ENCODE measurements around the gene KIAA1210.

The KIAA1210 gene

DNA sequence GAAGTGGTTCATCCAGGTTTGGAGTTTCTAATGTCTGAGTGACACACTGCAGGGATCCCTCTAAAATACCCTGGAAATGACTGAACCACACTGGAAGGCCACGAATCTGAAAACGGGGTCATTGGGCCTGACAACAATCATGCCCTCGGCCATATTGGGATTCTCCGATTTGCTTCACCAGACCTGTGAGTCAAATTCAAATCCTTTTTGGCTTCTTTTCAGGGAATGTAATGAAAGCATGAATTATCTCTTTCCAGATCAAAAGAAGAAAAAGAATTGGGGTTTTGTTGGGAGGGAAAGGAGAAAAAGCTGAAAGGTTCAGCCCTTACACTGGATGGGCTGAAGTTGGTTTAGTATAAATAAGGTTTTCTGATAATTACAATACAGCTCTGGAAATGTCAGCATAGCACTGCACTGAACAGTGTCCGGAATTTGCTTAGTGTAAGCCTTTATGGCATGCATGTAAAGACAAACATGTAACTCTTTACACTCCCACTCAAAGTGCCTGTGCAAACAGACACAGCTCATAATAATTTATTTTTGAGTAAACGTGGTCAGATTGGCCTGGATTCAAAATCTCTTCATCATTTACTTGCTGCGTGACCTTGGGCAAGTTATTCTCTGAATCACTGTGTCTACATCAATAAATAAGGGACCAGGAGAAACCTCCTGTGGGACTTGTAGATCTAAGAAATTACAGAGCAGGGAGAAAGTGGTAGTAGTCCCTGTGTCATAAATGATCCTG lies 33.4 kb downstream of the KIAA1210 start:
- DNase-seq (ENCODE audit: low read depth in 2 of 2): no peak

DNA sequence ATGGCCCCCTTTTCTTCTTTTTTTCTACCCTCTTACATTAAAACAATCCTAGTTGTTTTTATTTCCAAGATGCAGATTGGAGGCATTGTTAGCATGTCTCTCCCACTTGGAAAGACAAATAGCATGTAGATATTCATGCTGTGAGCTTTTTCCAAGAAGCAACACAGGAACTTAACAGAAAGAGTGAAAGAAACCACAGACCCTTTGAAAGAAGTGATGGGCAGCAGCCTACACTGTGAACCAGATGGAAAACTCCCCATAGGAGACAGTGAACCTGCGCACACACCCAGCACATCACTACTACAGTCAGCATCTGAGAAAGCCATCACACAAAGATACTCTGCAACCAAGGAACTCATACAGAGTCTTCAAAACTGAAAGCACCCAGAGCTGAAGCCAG lies 37.0 kb downstream of the KIAA1210 start:
- DNase-seq (ENCODE audit: low read depth in 2 of 2): no peak

DNA sequence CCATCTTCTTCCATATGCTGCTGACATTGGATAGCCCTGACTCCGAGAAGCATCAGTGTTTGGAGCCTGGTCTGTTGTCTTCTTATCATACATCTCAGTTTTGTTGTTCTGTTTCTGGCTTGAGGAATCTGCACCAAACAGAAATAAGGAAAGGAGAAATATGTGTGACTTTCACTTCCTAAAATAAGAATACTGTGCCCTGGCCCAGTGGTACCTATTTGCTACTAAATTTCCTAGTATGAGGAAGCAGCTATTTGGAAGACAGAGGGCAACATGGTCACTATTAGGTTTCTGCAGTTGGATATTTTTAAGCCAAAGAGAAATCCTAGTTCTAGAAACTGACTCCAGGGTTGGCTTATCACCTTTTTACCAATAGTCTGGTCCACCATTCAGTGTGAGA lies 38.0 kb downstream of the KIAA1210 start:
- DNase-seq (ENCODE audit: low read depth in 2 of 2): no peak

DNA sequence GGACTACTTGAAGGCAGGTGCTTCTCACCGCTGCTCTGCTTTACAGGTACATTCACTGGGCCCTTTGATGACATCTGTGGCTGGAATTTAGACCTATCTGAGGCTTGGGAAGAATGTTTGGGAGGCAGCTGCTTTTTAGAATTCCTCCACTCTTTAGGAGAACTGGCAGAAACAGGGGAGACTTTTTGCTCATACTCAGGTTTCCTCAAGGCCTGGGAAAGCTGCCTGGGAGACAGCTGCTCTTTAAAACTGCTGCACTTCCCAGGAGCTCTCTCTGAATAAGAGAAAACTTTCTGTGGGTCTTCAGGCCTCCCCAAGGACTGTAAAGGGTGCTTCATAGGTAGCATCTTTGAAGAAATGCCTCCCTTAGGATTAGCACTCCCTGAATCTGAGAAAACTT lies 40.5 kb downstream of the KIAA1210 start:
- DNase-seq (ENCODE audit: low read depth in 2 of 2): no peak

DNA sequence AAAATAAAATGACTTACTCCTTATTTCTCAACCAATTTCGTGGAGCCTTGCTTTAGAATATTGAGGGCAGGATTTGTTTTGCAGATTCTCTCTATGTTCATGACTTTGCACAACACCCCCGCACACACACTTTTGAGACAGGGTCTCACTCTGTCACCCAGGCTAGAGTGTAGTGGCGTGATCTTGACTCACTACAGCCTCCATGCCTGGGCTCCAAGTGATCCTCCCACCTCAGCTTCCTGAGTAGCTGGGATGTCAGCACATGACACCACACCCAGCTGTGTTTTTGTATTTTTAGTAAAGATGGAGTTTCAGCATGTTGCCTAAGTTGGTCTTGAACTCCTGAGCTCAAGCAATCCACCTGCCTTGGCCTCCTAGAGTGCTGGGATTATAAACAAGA lies 42.8 kb downstream of the KIAA1210 start:
- DNase-seq (ENCODE audit: low read depth in 2 of 2): no peak

DNA sequence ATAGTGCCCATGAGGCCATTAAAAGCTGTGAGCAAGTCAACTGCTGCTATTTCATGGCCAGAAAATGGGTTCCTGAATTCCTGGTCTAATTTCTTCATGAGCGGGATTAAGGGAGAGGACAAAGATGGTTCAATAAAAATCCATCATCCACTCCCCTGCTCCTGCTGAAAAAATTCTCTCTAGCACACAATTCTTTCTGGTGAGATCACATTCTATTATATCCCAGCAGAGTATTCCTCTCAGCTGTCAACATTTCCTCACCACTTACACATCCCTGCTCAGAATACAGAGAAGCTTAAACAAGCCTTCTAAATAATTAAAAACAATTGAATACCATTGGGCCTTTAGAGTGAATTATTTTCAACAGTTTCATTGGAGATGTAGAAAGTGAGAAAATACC lies 45.3 kb downstream of the KIAA1210 start:
- DNase-seq (ENCODE audit: low read depth in 2 of 2): no peak

DNA sequence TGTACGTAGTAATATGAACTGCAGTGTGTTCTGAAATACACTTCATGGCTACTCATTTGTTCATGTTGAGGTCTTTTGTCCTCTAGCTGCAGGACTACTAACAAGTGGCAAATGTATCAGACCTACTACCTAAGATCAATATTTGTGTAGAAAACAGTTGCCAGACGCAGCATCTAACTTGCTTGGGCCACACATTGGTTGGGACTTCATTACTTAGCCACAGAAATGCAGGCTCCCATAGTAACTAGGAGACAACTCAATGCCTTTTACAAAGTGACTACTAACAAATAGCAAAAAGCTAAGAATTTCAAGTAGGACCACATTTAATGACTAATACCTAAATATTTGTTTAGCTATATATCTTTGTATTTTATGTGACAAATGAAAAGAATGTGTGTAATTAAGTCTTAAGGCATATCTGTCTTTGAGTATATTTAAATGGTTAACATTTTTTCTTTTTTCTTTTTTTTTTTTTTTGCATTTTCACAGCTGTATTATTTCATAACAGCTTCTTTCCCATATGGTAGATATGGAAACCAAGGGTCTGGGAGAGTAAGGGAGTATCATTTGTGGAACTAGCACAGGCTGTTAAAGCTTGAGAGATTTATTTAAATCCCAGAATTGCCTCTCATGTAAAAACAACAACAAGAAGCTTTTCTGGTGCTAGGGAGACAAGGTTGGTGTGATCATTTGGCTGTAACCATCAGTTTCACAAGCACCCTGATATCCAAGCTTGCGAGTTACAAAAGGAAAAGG lies 52.2 kb downstream of the KIAA1210 start:
- no peak for DNase-seq (ENCODE audit: low read depth in 2 of 2)

DNA sequence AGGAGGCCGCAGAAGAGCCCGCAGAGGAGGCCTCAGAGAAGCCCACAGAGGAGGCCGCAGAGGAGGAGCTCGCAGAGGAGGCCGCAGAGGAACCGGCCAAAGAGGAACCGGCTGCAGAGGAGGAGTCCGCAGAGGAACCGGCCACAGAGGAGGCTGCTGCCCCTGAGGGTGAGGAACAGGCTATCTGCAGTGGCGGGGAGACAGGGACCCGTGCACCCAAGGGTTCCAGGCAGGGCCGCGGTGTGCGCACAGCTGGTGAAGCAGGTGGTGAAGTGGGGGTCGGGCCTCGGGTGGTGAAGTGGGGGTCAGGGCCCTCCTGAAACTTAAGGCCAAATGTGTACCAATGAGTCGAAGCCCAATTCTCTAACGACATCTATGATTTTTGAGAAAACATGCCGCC lies 53.7 kb downstream of the KIAA1210 start:
- no peak for DNase-seq (ENCODE audit: low read depth in 2 of 2)

DNA sequence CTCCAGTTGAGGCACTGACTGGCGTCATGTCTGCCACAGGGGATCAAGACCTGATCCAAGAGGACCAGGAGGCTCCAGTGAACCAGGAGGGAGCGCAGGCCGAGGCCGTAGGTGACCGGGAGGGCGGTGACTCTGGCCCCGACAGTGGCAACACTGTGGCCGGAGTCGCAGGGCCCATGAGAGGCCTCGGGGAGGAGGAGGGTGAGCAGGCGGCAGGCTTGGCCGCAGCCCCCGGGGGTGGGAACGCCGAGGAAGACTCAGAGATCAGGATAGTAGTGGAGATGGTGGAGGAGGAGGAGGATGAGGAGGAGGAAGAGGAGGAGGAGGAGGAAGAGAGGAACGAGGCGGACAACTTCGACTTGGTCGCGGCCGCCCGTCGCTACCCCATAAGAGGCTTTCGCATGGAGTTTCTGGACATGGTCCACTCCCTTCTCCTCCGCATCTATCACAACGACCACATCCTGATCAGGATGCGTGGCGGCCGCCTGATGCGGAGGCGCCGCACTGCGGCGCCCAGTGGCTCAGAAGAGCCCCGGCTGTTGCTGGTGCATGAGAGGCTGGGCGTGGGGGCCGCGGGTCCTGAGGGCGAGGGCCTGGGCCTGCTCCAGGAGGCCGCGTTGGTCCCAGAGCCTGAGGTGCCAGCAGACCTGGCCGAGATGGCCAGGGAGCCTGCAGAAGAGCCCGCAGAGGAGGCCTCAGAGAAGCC lies 54.3 kb downstream of the KIAA1210 start:
- DNase-seq (ENCODE audit: low read depth in 2 of 2): no peak

DNA sequence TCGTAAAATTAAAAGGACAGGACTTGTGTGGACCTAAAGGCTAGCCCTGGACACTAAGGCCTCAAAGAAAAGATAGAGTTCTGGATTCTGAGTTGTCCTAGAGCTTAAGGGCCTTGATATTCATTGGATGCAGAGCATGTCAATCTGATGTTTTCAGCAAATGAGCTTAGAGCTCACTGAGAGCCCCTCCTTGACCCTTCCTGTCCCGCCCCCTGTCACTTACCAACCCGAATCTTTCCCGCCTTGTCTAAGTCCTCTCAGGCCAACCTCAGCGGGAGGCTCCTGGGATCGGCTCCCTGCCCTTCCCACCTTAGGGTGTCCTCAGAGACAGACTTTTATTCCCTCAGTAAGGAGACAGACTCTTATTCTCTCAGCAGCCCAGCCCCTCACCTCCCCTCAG lies 54.9 kb downstream of the KIAA1210 start, which contains the start of gene CT47C1:
Gene CT47C1, plus strand, starts transcription at position 250 of the 400 bp plus-strand sequence. CDS start 233 bp downstream, outside the sequence.
- DNase-seq (ENCODE audit: low read depth in 2 of 2): no peak

DNA sequence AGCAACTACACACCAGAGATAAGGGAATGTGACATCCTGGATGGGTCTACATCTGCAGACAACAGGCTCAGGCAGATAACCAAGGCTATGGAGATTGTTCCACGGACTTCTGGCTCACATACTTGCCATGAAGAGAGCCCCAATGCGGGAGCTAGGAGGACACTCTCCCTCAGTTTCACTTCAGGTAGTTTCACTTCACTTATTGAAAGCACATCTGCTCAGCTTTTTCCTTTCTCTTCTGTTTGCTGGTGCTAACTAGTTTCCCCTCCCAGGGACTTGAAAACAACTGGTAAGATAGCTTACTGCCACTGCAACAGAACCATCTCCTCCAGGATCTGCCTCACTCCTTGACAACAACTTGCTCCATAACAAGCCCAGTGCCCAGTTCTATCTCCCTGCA lies 56.2 kb downstream of the KIAA1210 start:
- DNase-seq (ENCODE audit: low read depth in 2 of 2): no peak

DNA sequence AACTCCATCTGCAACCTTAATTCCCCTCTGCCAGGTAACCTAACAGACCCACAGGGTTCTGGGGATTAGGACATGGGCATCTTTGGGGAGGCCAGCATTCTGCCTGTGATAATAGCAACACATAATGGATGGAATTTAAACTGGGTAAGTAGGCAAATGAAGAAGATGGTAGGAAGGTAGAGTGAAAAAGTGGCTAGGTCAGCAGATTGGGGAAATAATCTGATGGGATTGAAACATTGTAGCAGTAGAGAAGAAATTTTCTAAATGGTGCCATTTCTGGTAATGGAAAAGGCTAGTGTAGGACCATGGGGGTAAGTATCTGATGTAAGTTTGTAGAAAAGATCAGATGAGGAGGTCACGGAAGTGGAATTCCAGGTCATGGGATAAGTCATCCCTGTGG lies 57.9 kb downstream of the KIAA1210 start:
- DNase-seq (ENCODE audit: low read depth in 2 of 2): no peak

DNA sequence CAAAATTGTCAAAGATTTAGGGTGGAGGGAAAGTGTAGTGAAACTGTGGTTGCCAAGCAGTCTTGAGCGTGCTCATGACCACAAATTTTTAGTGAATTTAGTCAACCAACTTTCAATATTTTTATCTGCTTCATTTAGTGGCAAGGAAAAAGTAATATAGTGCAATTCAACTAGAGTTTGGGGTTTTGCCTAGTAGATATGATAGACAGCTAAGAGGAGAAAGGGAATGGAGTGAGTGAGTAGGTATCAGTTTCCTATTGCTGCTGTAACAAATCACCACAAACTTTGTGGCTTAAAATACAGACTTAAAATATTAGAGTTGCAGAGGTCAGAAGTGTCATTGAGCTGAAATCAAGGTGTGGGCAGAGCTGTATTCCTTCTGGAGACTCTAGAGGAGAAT lies 58.5 kb downstream of the KIAA1210 start:
- no peak for DNase-seq (ENCODE audit: low read depth in 2 of 2)

DNA sequence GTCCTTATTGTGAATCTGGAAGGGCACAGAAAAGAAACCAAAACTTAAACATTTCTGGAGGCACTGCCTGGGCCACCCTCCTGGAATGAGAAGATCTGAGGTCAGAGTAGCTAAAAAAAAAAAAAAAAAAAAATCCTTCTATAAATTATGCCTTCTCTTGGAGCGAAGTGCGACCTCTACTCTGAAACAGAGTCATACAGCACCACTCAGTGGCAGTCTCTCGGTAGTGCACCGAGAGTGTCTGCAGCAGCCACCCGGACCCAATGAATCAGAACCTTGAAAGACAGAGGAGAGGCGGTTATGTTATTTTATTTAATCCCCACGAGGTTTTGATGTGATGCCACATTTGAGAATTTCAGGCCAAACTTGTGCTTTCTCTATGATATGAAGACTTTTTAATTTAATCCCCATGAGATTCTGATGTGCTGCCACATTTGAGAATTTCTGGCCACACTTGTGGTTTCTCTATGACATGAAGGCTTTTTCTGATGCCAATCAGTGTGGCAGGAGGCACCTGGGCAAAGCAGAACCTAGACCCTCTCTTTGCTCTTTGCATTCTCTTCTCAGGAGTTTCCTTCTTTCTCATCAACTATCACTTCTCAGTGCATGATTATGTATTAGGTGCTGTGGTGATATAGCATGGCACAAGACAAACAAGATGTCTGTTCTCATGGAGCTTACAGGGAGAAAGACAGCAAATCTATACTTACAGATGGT lies 60.4 kb downstream of the KIAA1210 start:
- DNase-seq (ENCODE audit: low read depth in 2 of 2): peak in 1 of 2 experiments; percentile 36

DNA sequence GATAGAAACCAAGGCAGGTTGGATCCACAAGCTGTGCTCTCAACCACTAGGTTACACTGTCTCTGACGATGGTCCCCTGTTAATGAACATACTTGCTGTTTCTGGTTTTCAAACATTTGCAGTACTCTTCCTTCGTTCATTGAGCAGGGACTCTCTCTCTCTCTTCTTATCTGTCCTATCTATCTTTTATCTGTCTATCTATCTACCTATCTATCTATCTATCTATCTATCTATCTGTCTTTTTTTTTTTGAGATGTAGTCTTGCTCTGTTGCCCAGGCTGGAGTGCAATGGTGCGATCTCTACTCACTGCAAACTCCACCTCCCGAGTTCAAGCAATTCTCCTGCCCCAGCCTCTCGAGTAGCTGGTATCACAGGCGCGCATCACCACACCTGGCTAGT lies 64.2 kb downstream of the KIAA1210 start:
- no peak for DNase-seq (ENCODE audit: low read depth in 2 of 2)

DNA sequence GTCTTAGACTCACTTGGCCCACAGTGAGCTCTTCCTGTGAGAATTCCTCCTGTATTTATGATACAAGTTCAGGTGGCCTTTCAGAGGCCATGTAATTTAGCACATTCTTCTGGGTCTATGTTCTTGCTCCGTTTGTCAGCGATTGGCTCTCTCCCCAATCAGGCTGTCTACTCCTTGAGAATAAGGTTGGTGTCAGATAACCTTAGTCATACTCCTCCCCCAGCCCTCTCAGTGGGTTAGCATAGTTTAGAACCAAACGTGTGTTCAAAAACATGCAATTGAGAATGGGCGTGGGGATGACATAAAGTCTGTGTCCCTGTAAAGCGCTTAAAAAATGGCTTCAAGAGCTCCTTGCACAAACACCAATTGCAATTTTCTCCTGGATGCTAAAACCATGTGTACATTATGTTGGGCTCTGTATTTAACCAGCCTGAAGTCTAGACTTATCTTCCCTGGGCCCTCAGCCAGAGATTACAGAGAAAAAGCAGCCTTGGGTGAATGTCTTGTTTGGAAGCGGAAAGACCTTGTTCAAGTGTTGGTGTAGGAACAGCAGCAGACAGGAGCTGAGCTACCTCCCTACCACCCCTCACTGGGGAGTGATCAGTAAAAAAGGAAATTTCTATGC lies 64.8 kb downstream of the KIAA1210 start:
- DNase-seq (ENCODE audit: low read depth in 2 of 2): no peak

DNA sequence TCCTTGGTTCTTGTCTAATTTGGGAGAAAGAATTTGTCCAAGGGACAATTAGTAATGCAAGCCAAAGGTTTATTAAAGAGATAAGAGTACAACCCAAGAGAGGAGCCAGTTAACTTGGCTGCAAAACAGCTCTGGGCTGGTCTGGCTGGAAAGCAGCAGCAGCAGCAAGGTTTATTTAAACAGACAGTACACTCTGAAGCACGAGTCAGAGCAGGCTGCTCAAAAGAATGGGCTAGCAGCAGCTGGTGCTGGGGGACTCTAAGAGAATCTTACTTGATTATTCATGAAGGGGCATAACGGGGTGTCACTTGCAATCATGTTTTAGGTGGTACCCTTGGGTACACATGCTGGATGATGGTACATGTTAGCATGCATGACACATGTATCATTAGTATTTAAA lies 71.9 kb downstream of the KIAA1210 start:
- DNase-seq (ENCODE audit: low read depth in 2 of 2): no peak

DNA sequence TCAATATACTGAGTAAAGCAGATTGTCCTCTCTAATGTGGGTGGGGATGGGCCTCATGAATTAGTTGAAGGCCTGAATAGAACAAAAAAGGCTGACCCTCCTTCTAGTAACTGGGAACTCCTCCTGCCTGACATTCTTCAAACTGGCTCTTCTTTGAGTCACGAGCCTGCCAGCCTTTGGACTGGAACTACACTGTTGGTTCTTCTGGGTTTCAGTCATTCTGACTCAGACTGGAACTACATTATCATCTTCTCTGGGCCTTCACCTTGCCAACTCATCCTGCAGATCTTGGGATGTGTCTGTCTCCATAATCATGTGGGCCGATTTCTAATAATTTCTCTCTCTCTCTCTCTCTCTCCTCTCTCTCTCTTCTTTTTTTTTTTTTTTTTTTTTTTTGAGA lies 81.7 kb downstream of the KIAA1210 start:
- no peak for DNase-seq (ENCODE audit: low read depth in 2 of 2)

DNA sequence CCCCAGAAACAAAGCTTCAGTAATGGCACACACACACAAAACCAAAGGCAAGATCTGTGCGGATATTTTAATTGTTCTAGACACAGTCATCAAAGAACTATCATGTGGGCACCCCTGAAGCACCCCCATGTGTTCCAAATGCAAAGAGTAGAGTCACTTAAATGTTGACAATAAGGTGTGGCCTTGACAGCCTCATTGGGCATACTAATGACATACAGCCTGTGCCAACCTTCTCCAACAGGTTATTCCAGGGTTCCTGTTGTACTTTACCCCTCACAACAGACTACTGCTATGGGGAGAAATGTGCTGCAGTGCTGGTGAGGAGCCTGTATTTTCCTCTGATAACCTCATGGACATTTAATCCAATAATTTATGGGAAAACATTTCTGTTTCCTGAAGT lies 84.6 kb downstream of the KIAA1210 start:
- DNase-seq (ENCODE audit: low read depth in 2 of 2): no peak

DNA sequence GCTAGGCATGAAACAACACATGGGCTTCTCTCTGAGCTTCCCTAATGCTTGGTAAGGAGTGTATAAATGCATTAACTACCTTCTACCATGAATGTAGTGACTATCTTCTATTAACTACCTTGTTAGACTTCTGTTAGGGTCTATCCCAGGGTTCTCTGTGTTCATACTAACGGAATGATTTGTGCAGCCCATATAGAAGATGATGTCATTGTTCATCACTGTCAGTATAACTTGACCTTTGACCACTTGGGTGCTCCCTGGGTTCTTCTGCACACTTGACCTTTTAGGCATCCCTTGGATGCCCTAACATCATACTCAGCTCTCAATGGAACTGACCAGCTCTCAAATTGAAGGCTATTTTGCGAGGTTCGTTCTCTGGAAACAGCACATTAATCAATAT lies 85.6 kb downstream of the KIAA1210 start:
- DNase-seq (ENCODE audit: low read depth in 2 of 2): no peak

DNA sequence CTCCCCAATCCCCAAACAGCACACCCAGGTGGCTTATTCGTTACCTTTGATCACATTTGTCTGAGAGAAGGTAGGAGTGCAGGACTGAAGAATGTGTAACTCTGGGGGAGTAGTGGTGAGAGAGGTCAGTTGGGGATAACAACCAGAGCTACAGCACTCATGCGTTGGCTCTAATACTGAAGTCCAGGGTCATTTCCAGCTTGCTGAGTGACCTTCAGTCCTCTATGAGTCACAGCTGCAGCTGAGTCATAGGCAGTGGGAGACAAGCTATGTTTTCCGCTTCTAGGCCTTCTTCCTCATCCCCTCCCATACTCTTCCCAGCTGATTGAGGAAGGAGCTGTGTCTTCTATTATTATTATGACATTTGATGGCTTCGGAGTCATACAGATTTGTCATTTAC lies 86.4 kb downstream of the KIAA1210 start:
- no peak for DNase-seq (ENCODE audit: low read depth in 2 of 2)

DNA sequence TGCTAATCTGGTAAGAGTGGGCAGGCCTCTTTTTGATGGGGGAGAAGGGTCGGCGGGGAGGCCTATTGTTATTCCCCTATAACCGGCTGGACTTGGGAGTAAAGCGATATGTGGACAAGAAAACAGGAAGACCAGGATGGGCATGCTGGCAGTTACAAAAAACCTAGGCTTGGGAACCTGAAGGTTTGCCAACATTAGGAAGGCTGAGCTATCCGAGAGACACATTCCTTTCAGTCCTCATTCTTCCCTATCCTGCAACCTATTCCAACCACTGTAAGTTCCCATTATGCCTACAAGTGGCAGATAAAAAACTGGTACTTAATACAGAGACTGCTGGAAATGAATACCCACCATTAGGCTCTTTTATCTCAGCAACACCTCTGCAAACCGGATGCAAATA lies 87.2 kb downstream of the KIAA1210 start:
- no peak for DNase-seq (ENCODE audit: low read depth in 2 of 2)
